ENCODE results near the gene CEP43.

DNA sequence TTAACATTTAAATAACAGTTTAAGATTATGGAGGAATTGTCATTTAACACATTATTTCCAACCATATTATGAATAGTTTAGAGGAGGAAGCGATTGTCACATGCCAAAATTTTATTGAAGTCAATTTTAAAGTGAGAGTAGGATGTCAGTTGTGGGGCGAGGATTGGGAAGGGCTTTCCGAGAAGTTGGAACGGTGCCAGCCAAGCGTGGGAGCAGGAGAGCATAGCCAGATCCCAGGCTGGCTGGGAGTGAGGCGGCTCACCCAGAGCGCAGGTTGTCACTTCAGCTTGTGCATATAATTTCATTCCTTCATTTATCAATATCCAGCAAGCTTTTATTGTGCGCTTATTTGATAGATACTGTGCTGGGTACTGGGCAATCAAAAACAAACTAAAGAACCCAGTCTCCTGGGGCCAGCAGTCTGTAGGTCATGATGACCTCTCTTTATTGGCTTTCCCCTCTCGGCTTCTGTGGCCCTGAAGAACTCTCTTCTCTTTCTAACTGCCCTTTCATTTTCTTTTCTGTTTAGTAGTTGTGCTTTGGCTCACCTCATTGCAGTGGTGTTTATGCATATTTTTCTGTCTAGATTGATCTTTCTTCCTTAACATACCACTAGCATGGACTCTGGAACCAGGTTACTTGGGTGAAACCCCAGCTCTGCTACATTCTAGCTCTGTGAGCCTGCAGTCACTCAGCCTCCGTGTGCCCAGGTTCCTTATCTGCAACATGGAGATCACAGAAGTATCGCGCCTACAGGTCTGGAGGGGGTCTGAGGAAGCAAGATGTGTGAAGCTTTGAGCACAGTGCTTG, 6.4 kb downstream of the CEP43 start:
- no peak for TF ChIP-seq POLR2A (IDR thresholded peaks at IDR 0.05; ENCODE audit: low read depth, low read length)
- TF ChIP-seq, protein P1, sequence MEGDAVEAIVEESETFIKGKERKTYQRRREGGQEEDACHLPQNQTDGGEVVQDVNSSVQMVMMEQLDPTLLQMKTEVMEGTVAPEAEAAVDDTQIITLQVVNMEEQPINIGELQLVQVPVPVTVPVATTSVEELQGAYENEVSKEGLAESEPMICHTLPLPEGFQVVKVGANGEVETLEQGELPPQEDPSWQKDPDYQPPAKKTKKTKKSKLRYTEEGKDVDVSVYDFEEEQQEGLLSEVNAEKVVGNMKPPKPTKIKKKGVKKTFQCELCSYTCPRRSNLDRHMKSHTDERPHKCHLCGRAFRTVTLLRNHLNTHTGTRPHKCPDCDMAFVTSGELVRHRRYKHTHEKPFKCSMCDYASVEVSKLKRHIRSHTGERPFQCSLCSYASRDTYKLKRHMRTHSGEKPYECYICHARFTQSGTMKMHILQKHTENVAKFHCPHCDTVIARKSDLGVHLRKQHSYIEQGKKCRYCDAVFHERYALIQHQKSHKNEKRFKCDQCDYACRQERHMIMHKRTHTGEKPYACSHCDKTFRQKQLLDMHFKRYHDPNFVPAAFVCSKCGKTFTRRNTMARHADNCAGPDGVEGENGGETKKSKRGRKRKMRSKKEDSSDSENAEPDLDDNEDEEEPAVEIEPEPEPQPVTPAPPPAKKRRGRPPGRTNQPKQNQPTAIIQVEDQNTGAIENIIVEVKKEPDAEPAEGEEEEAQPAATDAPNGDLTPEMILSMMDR (IDR thresholded peaks at IDR 0.05 in 2 of 3, conservative IDR thresholded peaks at IDR 0.05 in 1 of 3; ENCODE audit: control insufficient read depth in 2 of 3, extremely low read depth in 1 of 3, insufficient read depth in 1 of 3, low read depth in 3 of 3, low read length in 3 of 3): no peak
